A673 (cell line): ENCODE data around the gene NBPF3. TPM values are rescaled to one million over a fixed set of nuclear protein-coding genes. Genes with fewer than 3 reads are reported as not detected.

Experiments
- BruUV-seq: library from RNA; stranded (reverse); fragments of 400-500 nt; replicated peaks from 2 replicates; lab custom pipeline; 2021; lab: Mats Ljungman, UMichigan
- CTCF ChIA-PET: fragments of 300-600 bp; sonication (Branson Sonifier 250); formaldehyde crosslinking; loops from one replicate; lab custom pipeline; 2022; ENCODE audit warnings: antibody characterized with exemption; lab: Charles Lee
- POLR2A ChIA-PET: fragments of 300-600 bp; sonication (Branson Sonifier 250); formaldehyde crosslinking; loops from one replicate; lab custom pipeline; 2022; ENCODE audit warnings: antibody characterized with exemption; ENCODE audit not compliant: low non-redundant PET; lab: Charles Lee
- DNase-seq: peaks from one replicate; pipeline ENCODE4 v3.0.0-alpha.2; 2015; ENCODE audit warnings: low spot score
- H3K27ac ChIP-seq: fragments of 200-600 bp; sonication (generic); 2 replicates; pipeline ENCODE4 v1.5.1; 2016; ENCODE audit warnings: mixed run types, low read depth, mild to moderate bottlenecking, mixed read lengths, antibody characterized with exemption, low read length; ENCODE audit not compliant: poor library complexity, severe bottlenecking
- H3K27me3 ChIP-seq: fragments of 200-600 bp; sonication (generic); replicated peaks from 2 replicates; pipeline ENCODE4 v1.6.1; 2017; ENCODE audit warnings: mixed run types, low read depth, mild to moderate bottlenecking, mixed read lengths, antibody characterized with exemption, low read length; ENCODE audit not compliant: insufficient read depth, poor library complexity
- H3K36me3 ChIP-seq: fragments of 200-600 bp; sonication (generic); 2 replicates; pipeline ENCODE4 v1.6.1; 2016; ENCODE audit warnings: mixed run types, mild to moderate bottlenecking, mixed read lengths, antibody characterized with exemption, low read length; ENCODE audit not compliant: insufficient read depth, poor library complexity, severe bottlenecking
- H3K4me1 ChIP-seq: fragments of 200-600 bp; sonication (generic); 2 replicates; pipeline ENCODE4 v1.6.1; 2017; ENCODE audit warnings: mixed run types, mild to moderate bottlenecking, mixed read lengths, antibody characterized with exemption, low read length; ENCODE audit not compliant: insufficient read depth, poor library complexity, severe bottlenecking
- H3K4me3 ChIP-seq: fragments of 200-600 bp; sonication (generic); 2 replicates; pipeline ENCODE4 v1.5.1; 2016; ENCODE audit warnings: low read depth, mixed run types, mild to moderate bottlenecking, mixed read lengths, low read length; ENCODE audit not compliant: poor library complexity, severe bottlenecking
- H3K9me3 ChIP-seq: fragments of 200-600 bp; sonication (generic); 2 replicates; pipeline ENCODE4 v1.6.1; 2016; ENCODE audit warnings: mixed run types, low read depth, mild to moderate bottlenecking, mixed read lengths, antibody characterized with exemption, low read length; ENCODE audit not compliant: poor library complexity, severe bottlenecking
- EZH2 ChIP-seq: fragments of 200-600 bp; sonication (generic); IDR thresholded peaks from 2 replicates; pipeline ENCODE4 v1.6.1; 2017; ENCODE audit warnings: borderline replicate concordance, low read depth, mild to moderate bottlenecking, mixed read lengths, antibody characterized with exemption, low read length; ENCODE audit not compliant: poor library complexity, severe bottlenecking
- intact Hi-C: fragments of 100-400 bp; cut with micrococcal nuclease; formaldehyde crosslinking; loops from one replicate; pipeline ENCODE4 v1.10.0; 2022; ENCODE audit not compliant: unreplicated experiment
- total RNA-seq: library from RNA; stranded (reverse); gene quantifications from 2 replicates; pipeline ENCODE4 v1.2.3, GENCODE V29; 2021
- TF ChIP-seq, protein P1 (sequence below): fragments of 300-800, 200-600 bp; sonication (generic); conservative IDR thresholded peaks from 2 replicates; pipeline ENCODE4 v1.5.1; 2017; ENCODE audit warnings: low read depth, mild to moderate bottlenecking, antibody characterized with exemption, low read length, moderate library complexity, mixed read lengths

NBPF3 gene
- total RNA-seq, 1 experiment from 2014 or later, result 12.9 TPM

DNA sequence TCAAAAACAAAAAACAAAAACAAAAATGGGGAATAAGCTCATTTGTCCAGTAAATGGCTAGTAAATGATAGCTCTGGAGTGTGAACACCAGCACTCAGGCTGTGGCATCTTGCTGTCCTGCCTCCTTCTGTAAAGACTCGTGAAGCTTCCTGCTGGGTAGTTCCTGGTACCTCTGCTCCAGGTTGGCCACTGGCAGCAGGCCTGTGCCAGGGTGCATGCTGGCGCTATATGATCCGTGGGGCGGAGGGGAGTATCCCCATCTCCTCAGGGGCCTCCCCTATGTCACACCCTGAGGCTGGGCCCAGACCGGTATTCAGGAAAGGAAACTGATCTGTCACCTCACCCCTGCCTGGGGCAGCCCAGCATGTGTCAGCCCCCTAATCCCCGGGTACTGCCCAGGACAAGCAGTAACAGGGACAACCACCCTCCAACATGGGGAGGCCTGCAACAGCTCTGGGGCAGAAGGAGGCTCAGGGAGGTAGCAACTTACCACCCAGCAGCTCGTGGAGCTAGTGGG, 83.4 kb downstream of the NBPF3 start:
- no peaks in the 10 kb centered on the region for H3K4me1 ChIP-seq
- no peak overlapping the region for H3K27ac ChIP-seq
- no peaks in the 10 kb centered on the region for H3K27me3 ChIP-seq
- intact Hi-C loops, result no loop called here
- no TSS peak for BruUV-seq
- no peak for TF ChIP-seq EZH2
- TF ChIP-seq, protein P1, sequence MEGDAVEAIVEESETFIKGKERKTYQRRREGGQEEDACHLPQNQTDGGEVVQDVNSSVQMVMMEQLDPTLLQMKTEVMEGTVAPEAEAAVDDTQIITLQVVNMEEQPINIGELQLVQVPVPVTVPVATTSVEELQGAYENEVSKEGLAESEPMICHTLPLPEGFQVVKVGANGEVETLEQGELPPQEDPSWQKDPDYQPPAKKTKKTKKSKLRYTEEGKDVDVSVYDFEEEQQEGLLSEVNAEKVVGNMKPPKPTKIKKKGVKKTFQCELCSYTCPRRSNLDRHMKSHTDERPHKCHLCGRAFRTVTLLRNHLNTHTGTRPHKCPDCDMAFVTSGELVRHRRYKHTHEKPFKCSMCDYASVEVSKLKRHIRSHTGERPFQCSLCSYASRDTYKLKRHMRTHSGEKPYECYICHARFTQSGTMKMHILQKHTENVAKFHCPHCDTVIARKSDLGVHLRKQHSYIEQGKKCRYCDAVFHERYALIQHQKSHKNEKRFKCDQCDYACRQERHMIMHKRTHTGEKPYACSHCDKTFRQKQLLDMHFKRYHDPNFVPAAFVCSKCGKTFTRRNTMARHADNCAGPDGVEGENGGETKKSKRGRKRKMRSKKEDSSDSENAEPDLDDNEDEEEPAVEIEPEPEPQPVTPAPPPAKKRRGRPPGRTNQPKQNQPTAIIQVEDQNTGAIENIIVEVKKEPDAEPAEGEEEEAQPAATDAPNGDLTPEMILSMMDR, result no peak
- ChIA-PET CTCF (no interaction called here), POLR2A (interaction anchor here (0.7 kb wide), 1 partner anchor 28 kb away, joined by 3 read pairs; no protein-coding TSS in a partner anchor)
- no peaks in the 10 kb centered on the region for H3K9me3 ChIP-seq
- no peaks in the 10 kb centered on the region for H3K36me3 ChIP-seq
- no peak for DNase-seq
- H3K4me3 ChIP-seq, result no peak overlapping the region

DNA sequence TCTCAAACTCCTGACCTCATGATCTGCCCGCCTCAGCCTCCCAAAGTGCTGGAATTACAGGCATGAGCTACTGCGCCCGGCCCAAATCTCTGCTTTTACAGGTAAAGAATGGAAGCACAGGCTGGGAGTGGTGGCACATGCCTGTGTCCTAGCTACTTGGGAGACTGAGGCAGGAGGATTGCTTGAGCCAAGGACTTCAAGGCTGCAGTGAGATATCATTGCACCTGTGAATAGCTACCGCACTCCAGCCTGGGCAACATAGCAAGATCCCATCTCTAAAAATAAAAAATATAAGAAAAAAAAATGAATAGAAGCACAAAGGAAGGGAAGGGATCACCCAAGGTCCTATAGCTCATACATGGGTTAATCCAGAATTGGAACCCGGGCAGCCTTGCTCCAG, 84.3 kb downstream of the NBPF3 start:
- no peak for TF ChIP-seq EZH2
- TF ChIP-seq, protein P1, result no peak
- ChIA-PET POLR2A (interaction anchor here (0.7 kb wide), 1 partner anchor 1513 kb away, joined by 3 read pairs; no protein-coding TSS in a partner anchor), CTCF (no interaction called here)
- Histone ChIP-seq H3K4me3 (no peak overlapping the region), H3K27me3 (no peaks in the 10 kb centered on the region), H3K9me3 (no peaks in the 10 kb centered on the region), H3K27ac (no peak overlapping the region), H3K4me1 (no peaks in the 10 kb centered on the region), H3K36me3 (no peaks in the 10 kb centered on the region)
- intact Hi-C loops, result no loop called here
- no peak for DNase-seq
- BruUV-seq, result no TSS peak

DNA sequence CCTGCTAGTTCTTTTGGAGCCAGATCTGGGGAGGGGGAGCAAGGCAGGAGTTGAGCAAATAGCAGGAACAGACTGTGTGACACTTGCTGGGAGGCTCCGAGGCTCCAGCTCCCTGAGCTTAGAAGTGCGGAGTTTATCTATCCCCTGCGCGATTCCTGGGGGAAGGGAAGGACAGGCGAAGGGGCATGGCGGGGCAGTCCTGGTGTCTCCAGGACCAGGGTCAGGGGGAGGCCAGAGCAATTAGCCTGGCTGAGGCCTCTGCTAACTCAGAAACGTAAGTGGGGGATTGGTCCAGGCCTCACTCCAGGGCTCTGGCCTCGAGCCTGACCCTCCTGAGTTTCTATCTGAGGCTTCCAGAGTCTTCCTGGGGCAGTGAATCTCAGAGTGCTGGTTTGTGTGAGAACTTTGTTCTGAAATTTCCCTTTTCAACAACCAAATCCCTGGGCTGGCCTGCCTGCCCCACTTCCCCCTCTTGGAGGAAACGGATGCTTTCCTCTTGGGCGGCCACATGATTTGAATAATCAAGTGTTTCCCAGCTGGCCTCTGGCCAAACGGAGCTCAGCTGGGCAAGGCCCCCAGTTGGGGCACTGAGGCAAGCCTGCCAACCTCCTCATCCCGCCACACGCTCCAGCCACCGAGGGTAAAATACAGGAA, 84.9 kb downstream of the NBPF3 start:
- Histone ChIP-seq H3K4me3 (no peak overlapping the region), H3K36me3 (no peaks in the 10 kb centered on the region), H3K9me3 (no peaks in the 10 kb centered on the region), H3K27ac (no peak overlapping the region), H3K4me1 (no peaks in the 10 kb centered on the region), H3K27me3 (no peaks in the 10 kb centered on the region)
- TF ChIP-seq, protein P1, result no peak
- no peak for TF ChIP-seq EZH2
- CTCF ChIA-PET, result no interaction called here
- BruUV-seq, result no TSS peak
- POLR2A ChIA-PET, result interaction anchor here (0.7 kb wide), 1 partner anchor 1513 kb away, joined by 3 read pairs; no protein-coding TSS in a partner anchor
- no peak for DNase-seq
- intact Hi-C loops, result no loop called here
